CD4-positive, alpha-beta T cell treated with Interleukin-21 for 1 hour (primary cell): ENCODE measurements around the gene DCAF15.

ENCODE experiments used
- DNase-seq: peaks from one replicate; pipeline ENCODE4 v3.0.0-alpha.2; 2020

Gene DCAF15

DNA sequence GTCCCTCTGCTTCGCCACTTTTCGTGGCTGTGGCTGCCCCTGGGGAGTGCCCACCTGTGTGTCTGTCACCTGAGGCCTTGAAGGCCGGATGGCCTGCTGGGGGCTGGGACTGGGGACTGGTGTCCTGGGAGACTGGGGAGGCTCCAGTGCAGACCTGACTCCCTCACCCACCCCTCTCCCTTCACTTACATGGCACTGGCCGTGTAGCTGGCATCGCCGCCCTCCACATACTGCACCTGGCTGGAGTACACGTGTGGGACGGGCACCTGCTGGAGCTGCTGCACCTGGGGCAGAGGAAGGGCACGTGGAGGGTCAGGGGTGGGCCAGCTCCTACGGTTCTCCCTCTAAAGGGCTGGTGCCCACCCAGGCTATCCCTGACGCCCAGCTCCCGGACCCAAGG is 25.5 kb downstream of the DCAF15 start:
- no peak for DNase-seq

DNA sequence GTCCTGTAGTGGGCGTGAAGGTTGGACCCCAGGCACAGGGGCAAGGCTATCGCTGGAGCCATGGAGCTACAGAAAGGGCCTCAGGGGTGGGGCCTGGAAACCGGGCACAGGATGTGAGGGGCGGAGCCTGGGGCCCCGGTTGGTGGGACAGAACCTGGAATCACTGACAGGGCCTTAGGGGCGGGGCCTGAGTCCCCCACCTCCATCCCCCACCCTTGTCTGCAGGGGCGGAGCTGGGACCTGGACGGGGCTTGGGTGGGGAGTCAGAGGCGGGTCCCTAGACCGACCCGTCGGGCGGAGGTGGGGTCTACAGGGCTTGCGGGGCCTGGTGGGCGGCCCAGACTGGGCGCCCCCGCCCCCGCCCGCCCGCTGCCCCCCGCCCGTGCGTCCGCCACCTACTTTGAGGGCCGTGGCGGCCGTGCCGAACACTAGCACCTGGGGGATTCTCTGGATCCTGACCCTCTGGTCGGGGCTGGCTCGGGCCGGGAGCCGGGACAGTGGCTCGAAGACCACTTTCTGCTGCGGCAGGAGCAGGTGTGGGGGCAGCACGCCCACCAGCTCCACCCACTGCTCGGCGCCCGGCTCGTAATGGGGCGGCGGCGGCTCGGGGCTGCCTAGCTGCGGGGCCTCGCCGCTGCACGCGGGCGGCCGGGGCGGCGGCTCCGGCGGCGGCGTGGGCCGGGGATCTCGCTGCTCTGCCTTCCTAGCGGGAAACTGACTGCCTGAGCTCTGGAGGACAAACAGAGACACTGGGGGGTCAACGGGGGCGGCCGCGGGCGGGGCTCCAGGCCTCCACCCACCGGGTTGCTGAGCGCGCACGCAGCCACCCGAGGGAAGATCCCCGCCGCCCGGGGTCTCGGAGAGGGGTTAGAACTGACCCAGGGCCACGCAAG is 26.3 kb downstream of the DCAF15 start:
- DNase-seq, result peak; percentile 46

DNA sequence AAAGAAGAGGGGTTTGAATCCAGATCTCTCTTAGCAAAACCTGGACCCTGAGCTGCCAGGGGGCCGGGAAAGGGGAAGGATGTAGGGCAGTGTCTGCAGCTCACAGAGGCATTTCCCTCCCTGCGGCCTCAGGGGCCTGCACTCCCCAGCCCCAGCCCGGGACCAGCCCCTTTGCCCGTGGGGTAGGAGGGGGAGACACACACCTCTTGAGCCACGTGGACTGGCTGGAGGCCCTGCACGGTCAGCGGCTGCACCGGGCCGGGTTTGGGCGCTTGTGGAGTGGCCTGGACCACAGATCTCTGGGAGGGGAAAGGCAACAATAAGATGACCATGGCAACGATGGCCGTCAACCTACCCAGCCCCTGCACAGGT is 26.9 kb downstream of the DCAF15 start:
- DNase-seq, result no peak

DNA sequence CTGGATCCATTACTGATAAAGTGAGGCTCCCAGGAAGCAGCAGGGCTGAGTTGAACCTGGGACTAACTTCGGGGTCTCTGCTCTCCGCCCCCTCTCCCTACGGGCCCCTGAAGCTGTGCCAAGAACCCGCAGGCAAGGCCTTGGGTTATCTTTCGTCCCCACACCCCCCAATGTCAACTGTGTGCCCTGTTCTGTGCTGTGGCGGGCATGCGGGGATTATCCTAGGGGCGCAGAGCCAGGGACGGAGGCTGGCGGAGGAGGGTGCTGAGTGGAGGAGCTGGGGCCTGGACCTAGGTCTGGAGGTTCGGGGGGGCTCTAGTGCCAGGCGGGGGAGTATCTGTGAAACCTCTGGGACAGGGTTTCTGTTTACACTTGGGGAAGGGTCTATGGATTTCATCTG is 27.4 kb downstream of the DCAF15 start:
- no peak for DNase-seq

DNA sequence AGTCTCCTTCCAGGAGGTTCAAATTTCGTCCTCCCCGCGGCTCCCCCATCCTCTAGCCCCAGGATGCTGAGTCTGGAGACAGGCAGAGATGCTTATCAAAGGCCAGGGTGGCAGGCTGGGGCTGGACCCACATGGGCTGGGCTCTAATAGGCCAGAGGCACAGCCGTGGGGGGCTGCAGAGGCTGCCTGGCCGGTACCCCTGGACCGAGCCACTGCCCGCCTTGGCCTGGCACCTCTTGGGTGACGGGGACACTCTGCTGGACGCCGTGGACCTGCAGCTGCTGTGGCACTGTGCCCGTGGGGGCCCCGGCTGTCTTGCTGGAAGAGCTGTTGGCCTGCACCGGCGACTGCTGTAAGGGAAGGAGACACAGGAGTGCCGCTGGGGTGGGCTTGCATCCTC is 28.0 kb downstream of the DCAF15 start:
- DNase-seq, result no peak

DNA sequence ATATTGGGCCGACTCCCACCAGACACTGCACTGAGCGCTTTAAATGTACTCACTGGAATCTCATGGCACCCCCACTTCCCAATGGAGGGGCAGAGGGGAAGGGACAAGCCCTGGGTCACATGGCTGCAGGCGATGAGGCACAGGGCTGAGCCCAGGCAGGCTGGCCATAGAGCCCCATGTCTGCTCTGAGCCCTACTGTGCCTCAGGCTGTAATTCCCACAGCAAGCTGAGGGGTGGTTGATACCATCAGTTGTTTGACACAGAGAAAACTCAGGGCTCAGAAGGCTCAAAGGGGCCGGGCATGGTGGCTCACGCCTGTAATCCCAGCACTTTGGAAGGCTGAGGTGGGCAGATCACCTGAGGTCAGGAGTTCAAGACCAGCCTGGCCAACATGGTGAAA is 28.7 kb downstream of the DCAF15 start:
- DNase-seq, result no peak

DNA sequence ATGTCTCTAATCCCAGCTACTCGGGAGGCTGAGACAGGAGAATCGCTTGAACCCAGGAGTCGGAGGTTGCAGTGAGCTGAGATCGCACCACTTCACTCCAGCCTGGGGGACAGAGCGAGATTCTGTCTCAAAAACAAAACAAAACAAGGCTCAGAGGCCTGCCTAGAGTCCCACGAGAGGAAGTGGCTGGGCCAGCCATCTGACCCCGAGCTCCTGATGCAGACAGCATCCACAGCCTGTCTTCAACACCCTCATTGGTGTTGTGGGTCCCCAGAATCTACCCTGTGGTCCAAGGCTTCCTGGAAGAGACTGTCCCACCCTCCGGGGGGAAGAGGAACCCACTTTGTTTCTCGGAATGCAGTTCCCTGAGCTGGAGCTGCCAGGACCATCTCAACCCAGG is 29.2 kb downstream of the DCAF15 start:
- no peak for DNase-seq

DNA sequence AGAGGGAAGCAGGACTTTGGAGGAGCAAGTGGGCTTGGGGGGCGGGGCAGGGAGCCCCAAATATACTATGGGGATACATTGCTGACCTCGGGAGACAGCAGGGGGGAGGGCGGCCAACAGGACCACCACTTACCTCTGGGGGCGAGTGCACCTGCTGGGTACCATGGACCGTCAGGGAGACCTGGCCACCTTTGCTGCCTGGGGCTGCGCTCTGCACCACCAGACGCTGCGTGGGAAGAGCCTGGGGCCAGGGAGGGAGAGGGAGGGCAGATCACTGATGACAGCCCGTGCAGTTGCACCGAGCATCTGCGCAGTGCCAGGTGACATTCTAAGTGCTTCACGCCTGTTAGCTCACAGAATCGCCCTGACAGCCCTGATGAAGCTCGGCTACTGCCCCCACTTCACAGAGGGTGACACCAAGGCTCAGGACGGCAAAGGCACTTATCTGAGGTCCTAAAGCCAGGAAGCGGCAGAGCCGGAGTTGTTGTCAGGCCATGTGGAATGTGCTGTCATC is 29.7 kb downstream of the DCAF15 start:
- DNase-seq, result no peak

DNA sequence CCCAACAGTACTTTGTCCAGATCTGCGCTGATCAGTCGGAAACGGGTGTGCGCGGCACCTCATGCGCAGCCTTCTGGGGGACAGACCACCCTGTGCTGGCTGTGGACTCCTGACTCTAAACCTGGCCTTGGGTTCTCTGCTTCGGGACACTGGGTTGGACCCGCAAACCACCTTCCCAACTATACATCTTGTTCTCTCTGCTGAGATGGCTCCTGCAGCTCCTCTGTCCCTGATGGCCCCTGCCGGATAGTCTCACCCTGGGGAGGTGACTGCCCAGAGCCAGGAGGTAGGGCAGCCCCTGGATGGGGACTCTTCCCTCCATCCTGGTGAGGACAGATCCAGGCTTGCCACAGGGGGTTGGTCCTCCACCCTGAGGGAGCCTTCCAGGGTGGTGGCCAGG is 30.5 kb downstream of the DCAF15 start:
- no peak for DNase-seq

DNA sequence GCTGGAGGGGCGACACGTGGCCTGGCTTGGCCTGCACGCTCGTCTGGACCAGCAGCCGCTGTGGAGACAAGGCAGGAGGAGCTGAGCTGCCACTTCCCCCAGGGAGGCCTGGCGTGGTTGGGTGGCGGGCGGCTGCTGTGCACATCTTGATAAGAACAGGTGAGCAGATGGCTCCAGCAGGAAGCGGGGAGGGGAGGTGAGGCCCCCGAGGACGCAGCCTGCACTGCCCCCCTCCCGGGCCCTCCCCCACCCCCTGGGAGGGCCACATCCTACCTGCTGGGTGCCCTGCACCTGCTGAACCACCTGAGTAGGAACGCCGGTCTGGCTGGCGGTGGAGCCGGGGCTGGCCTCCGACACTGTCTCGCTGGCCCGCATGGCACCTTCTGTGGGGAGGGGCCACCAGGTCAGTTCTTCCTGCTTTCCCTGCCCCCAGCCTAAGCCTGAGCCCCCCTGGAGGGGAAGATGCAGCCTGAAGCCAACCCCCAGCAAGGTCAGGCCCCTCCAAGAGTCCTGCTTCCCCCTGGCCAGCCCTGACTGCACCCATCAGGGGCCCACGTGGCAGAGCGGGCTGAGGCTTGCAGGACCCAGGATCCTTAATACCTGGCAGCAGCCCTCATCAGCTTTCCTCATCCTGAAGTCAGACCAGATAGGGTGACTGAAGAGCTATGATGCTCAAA is 31.0 kb downstream of the DCAF15 start:
- DNase-seq, result peak; percentile 52

DNA sequence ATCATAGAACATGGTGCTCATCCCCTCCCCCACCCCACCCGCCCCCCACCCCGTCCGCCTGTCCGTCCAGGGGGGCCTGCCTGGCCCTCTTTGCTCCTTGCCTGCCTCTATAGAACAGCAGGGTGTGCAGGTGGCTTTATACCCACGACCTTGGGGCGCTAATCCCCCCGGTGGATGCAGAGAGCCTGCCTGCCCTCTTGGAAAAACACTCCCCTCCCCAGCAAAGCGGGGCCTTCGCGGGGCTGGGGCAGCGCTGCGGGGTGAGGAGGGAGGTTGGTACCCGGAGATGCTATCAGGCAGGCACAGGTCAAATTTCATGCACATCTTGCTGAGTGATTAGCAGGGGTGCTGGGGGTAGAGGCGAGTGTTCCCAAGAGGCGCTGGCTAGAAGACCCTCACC is 31.9 kb downstream of the DCAF15 start:
- DNase-seq, result no peak

DNA sequence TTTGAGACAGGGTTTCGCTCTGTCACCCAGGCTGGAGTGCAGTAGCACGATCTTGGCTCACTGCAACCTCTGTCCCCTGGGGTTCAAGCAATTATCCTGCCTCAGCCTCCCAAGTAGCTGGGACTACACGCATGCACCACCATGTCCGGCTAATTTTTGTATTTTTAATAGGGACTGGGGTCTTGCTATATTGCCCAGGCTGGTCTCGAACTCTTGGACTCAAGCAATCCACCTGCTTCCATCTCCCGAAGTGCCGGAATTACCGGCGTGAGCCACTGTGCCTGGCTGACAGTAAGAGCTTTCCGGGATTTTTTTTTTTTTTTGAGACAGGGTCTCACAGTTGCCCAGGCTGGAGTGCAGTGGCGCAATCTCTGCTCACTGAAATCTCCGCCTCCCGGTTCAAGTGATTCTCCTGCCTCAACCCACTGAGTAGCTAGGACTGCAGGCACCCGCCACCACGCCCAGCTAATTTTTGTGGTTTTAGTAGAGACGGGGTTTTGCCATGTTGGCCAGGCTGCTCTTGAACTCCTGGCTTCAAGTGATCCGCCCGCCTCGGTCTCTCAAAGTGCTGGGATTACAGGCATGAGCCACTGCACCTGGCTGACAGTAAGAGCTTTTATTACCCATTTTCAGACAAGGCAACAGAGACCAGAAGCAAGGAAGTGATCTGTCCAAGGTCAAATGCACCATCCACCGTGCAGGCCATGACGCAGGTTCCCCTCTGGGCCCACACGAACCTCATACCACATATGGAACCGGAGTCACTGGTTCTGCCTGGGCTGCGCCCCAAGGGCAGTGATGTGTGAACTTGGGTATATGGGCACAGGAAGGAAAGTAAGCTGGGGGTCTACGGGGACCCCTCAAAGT is 32.8 kb downstream of the DCAF15 start:
- peak; percentile 46 for DNase-seq

DNA sequence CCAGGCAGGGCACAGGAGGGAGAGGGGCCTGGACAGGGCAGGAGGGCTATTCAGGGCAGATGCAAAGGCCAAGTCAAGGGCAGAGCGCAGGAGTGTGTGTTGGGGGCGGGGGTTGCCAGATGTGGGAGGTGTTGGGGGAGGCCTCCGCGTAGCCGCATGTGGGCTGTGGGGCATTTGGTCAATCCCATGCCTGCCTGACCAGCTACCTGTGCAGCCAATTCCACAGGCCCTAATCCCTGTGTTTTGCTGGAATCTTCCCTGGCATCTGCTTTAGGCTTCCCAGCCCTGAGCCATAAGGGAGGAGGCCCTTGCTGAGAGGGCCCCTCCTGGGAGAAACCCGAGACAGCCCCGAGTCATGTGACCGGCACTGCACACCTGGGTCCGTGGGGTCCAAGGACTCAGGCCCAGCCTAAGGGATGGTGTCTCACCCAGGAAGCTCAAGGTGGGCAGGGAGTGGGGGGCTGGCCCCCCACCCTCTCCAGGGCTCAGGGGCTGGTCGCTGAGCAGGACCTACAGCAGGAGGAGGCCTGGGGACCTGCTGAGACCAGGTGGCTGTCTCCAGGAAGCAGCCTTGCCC is 33.5 kb downstream of the DCAF15 start:
- no peak for DNase-seq

DNA sequence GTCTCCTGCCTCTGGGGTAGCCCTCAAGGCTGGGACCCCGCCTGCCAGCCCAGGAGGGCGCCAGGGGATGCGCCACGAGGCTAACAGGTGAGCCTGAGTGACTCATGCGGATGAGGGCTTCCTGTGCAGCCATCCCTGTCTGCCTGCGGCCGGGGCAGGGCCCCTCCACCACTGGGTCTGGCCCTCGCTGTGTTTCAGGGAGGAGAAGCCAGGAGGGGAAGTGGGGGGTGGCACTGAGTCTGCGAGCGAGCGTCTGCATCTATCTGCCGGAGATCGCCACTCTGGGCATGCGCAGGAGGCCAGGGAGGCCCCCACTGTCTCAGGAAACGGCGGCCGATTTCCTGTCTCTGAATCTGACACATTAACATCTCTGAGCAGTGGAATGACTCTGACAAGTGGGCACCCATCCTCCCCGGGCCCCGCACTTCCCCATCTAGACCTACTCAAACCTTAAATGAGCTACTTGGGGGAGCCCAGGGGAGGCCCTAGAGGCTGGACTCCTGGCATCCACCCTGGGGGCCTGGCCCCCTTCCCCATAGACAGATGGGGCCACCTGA is 34.1 kb downstream of the DCAF15 start:
- peak; percentile 98 for DNase-seq

DNA sequence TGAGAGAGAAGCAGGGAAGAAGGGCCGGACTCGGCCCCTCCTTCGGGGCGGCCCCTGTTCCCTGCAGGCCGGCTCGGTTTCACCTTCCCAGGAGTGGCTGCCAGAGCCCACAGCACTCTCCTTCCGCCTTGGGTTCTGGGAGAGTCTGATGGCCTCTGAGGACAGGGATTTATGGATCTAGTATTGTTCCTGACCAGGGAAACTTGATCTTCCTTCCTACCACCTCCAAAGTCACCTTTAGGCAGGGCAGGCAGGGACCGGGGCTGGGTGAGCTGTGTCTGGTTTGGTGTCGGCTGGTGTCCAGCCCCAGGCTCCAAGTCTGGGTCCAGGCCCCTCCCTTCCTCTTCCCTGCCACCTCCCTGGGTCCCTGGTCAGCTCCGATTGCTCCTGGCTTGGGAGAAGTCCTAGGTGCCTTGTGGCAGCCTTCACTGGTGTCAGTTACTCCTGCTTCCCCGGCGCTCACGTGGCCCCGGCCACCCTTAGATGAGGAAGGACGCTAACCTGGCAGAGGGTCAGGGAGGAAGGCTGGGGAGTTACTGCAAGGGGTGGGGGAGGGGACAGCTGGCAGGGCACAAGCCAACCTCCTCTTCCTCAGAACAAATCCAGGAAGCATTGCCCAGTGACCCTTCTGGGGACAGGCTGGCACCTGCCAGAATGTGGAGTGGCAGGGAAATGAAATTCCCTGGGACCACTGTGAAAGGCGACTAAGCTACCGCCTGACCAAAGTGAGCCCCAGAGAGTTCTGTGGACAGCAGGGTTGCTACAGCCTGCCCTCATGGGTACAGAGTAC is 35.0 kb downstream of the DCAF15 start:
- no peak for DNase-seq

DNA sequence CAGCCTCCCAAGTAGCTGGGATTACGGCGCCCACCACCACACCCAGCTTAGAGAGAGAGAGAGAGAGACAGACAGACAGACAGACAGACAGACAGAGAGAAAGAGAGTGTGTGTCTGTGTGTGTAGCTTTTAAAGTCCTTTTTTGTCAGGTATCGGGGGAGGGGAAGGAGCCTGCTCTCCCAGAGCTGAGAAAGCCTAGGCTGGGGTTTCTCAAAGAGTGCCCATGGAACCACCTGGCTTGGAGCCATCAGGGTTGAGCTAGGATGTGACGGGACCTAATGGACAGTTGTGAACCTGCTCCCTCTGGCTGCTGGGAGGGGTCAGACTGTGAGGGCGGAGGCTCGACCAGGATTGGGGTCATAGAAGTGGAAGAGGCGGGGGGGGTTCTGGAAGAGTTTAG is 37.2 kb downstream of the DCAF15 start:
- DNase-seq, result no peak

DNA sequence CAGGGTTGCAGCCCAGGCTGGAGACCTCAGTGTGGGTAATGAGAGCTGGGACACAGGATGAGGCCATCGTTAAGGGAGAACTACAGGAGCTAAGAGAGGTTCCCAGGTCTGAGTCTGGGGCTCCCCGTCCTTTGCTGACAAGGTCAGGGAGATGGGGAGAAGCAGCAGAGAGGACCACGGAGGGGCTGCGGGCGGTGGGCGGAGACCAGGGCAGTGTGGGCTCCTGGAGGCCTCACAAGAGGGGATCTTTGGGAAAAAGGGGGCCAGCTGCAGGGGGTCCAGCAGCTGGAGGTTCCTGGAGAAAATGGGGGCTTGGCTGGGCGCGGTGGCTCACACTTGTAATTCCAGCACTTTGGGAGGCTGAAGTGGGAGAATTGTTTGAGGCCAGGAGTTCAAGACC is 37.8 kb downstream of the DCAF15 start:
- no peak for DNase-seq

DNA sequence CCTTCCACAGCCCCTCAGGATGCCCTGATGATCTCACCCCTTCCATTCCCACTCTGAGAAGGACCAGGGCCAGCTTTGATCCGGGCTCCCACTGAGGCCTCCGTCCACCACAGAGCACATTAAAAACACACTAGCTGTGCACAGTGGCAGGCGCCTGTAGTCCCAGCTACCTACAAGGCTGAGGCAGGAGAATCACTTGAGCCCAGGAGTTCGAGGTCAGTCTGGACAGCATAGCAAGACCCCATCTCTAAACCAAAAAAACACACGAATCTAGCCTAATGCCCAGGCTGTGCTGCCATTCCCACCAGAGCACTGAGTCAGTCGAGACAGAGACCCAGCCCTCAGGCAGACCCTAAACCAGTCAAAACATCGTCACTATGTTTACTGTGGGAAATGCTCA is 39.7 kb downstream of the DCAF15 start:
- DNase-seq, result no peak

DNA sequence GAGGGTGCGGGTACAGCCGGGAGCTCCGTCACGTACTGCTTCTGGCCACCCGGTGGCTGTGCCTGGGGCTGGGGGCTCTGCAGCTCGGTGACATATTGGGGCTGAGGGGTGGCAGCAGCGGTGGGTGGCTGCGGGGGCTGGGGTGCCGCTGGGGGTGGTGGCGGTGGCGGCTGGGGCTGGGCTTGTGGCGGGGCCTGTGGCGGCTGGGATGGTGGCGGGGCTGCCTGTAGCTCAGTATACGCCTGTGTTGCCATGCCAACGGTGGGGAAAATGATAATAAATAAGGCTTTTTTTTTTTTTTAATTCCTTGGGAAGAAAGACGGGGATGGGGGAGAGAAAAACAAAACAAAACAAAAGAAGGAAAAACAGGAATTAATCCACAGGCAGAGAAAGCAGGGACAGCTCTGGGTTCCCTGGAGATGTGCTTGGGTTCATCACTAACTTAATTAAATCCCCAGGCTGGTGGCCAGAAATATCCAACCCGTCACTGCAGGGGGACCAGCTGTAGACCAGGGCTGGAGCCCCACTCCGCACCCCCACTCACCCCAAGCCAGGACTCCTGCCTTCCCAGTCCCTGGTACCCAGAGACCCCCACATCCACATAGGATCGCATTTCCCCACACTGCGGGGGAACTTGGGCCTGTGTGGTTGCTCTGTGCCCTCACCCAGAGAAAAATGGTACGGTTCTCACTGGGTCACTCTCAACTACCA is 41.4 kb downstream of the DCAF15 start:
- DNase-seq, result no peak

DNA sequence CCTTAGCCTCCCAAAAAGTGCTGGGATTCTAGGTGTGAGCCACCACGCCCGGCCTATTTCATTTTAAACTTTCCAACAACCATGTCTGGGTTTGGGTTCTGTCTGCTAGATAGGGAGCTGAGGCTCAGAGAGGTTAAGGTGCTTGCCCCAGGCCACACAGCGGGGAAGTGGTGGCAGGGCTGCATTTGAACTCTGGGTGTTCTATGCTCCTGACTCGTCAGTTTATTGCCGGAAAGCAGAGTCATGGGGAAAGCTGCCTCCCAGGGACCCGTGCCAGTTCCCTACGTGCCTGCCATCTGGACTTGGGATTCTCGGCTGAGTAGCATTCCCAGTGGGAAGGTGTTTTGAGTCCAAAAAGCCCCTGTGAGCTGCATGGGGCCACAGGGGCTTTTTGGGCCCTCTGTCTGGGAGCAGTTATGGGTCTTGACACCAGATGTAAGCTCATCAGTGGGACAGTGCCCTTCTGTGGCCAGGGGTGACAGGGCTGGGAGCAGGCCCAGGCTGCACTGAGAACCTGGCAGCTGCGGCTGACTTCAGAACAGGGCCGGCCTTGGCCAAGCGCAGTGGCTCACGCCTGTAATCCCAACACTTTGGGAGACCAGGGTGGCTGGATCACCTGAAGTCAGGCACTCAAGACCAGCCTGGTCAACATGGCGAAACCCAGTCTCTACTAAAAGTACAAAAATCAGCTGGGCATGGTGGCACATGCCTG is 42.9 kb downstream of the DCAF15 start:
- DNase-seq, result no peak
